GM23248 (cell line): Measurements from ENCODE around the gene JAK2.
"Not testable (repeated sequence)": the region's sequence is repeated elsewhere in the genome, so short reads cannot be mapped to it uniquely, and the experiment has no call there.

Source experiments
- EZH2 ChIP-seq: fragments of 200-600 bp; sonication (generic); IDR thresholded peaks from 2 replicates; pipeline ENCODE4 v1.6.1; 2018; ENCODE audit warnings: antibody characterized with exemption, mild to moderate bottlenecking; ENCODE audit not compliant: insufficient read depth, poor library complexity, severe bottlenecking
- EZH2phosphoT487 ChIP-seq: fragments of 200-600 bp; sonication (generic); IDR thresholded peaks from 2 replicates; pipeline ENCODE4 v1.6.1; 2018; ENCODE audit warnings: antibody characterized with exemption, moderate library complexity, mild to moderate bottlenecking, low read depth; ENCODE audit not compliant: insufficient read depth

GRCh38 chr9:4944431-4945211, 40.5 kb upstream of the JAK2 start:
- TF ChIP-seq EZH2phosphoT487, EZH2: not testable (repeated sequence)
